Stimulated activated CD8-positive, alpha-beta memory T cell treated with anti-CD3 and anti-CD28 coated beads, Interleukin-4, amount 100 ng/mL, for 24 hours (primary cell): ENCODE measurements around the gene CPEB2.

Source experiments
- DNase-seq: peaks from one replicate; pipeline ENCODE4 v3.0.0-alpha.2; 2020; ENCODE audit warnings: low read depth

The CPEB2 gene

GRCh38 chr4:15001869-15002658, at the start of gene CPEB2:
Gene CPEB2 (plus strand): TSS chr4:15002481. CDS start chr4:15002674, 193 bp downstream.
- DNase-seq: peak; percentile 85

- DNase-seq: no peak
Observed at GRCh38 chr4:14958436-14958835, 43.8 kb upstream of the CPEB2 start.

GRCh38 chr4:14961292-14961691, 41.0 kb upstream of the CPEB2 start:
- DNase-seq: no peak

- no peak for DNase-seq
Observed at GRCh38 chr4:14965071-14965470, 37.2 kb upstream of the CPEB2 start.

GRCh38 chr4:14967982-14968381, 34.3 kb upstream of the CPEB2 start:
- no peak for DNase-seq

GRCh38 chr4:14977830-14978229, 24.5 kb upstream of the CPEB2 start:
- no peak for DNase-seq

- DNase-seq: no peak
Observed at GRCh38 chr4:14984448-14984847, 17.8 kb upstream of the CPEB2 start.

- no peak for DNase-seq
Observed at GRCh38 chr4:14985161-14985560, 17.1 kb upstream of the CPEB2 start.

- DNase-seq: no peak
Observed at GRCh38 chr4:14985843-14986242, 16.4 kb upstream of the CPEB2 start.

- DNase-seq: no peak
Observed at GRCh38 chr4:14987054-14987453, 15.2 kb upstream of the CPEB2 start.

GRCh38 chr4:14990484-14990883, 11.8 kb upstream of the CPEB2 start:
- DNase-seq: no peak

- DNase-seq: no peak
Observed at GRCh38 chr4:14994242-14994641, 8.0 kb upstream of the CPEB2 start.

- peak; percentile 18 for DNase-seq
Observed at GRCh38 chr4:15001248-15001868, 923 bp upstream of the CPEB2 start.

GRCh38 chr4:15002659-15003400, 549 bp downstream of the CPEB2 start:
- DNase-seq: peak; percentile 69

GRCh38 chr4:15003401-15003890, 1.2 kb downstream of the CPEB2 start:
- peak; percentile 47 for DNase-seq

- DNase-seq: peak; percentile 36
Observed at GRCh38 chr4:15003891-15004738, 1.8 kb downstream of the CPEB2 start.

GRCh38 chr4:15004739-15005301, 2.5 kb downstream of the CPEB2 start:
- DNase-seq: peak; percentile 13

GRCh38 chr4:15005474-15006115, 3.3 kb downstream of the CPEB2 start:
- DNase-seq: no peak

GRCh38 chr4:15006416-15007024, 4.2 kb downstream of the CPEB2 start:
- DNase-seq: no peak

GRCh38 chr4:15007201-15007600, 4.9 kb downstream of the CPEB2 start:
- no peak for DNase-seq
